Chondrocyte (in vitro differentiated cells): Measurements from ENCODE around the gene EDRF1. TPM values are rescaled to one million over a fixed set of nuclear protein-coding genes. Genes with fewer than 3 reads are reported as not detected.
A peak's percentile ranks its signal among the peaks of the same experiment; 100 is the strongest.

ENCODE experiments used
- DNase-seq: peaks from one replicate; pipeline ENCODE4 v3.0.0; 2021; ENCODE audit warnings: mixed read lengths, low spot score
- H3K27ac Mint-ChIP-seq: one replicate; pipeline ENCODE4 v1.8.0; 2021; ENCODE audit warnings: mild to moderate bottlenecking, moderate library complexity, mixed read lengths; ENCODE audit not compliant: unreplicated experiment
- H3K27me3 Mint-ChIP-seq: 2 replicates; pipeline ENCODE4 v1.8.0; 2021; ENCODE audit warnings: low read depth, mixed read lengths
- H3K36me3 Mint-ChIP-seq: 2 replicates; pipeline ENCODE4 v1.8.0; 2021; ENCODE audit warnings: low read depth, mixed read lengths
- H3K4me1 Mint-ChIP-seq: 2 replicates; pipeline ENCODE4 v1.8.0; 2021; ENCODE audit warnings: low read depth, mild to moderate bottlenecking, mixed read lengths
- H3K4me3 Mint-ChIP-seq: one replicate; pipeline ENCODE4 v1.8.0; 2021; ENCODE audit warnings: mild to moderate bottlenecking, moderate library complexity, mixed read lengths; ENCODE audit not compliant: unreplicated experiment
- H3K9me3 Mint-ChIP-seq: 2 replicates; pipeline ENCODE4 v1.8.0; 2021; ENCODE audit warnings: low read depth, mixed read lengths
- total RNA-seq: library from RNA; stranded (reverse); gene quantifications from 3 replicates; pipeline ENCODE4 v1.2.1, GENCODE V29; 2021
- TF ChIP-seq, protein P1 (sequence below): fragments of 200-600 bp; sonication (generic); IDR thresholded peaks from 2 replicates; pipeline ENCODE4 v1.5.0; 2021; ENCODE audit warnings: antibody characterized with exemption, mild to moderate bottlenecking, moderate library complexity

EDRF1 gene
- total RNA-seq, 1 donor from 2014 or later = 14.8 TPM

DNA sequence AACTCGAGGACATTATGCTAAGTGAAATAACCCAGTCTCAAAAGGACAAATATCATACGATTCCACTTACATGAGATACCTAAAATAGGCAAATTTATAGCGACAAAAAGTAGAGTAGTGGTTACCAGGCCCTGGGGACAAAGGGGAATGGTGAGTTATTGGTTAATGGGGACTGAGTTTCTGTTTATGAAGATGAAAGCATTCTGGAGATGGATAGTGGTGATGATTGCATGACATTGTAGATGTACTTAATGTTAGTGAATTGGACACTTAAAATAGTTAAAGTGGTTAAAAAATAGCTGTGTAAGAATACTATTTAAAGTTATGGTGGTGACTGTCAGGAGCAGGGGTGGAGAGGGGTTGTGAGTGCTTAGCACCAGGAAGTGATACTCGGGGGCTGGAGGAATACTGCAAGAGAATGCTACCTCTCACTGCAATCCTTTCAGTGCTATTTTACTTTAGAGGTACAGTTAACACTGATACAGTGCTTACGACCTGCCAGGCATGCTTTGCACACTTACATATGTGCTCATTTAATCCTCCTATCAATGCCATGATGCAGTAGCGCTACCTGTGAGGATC, 19.9 kb upstream of the EDRF1 start:
- no peaks in the 10 kb centered on the region for H3K27me3 Mint-ChIP-seq
- no peak for DNase-seq
- no peaks in the 10 kb centered on the region for H3K36me3 Mint-ChIP-seq
- peaks cover 10% of the 10 kb centered on the region for H3K4me1 Mint-ChIP-seq
- no peak overlapping the region for H3K27ac Mint-ChIP-seq
- peaks cover 3% of the 10 kb centered on the region for H3K9me3 Mint-ChIP-seq
- no peak overlapping the region for H3K4me3 Mint-ChIP-seq
- TF ChIP-seq, protein P1, sequence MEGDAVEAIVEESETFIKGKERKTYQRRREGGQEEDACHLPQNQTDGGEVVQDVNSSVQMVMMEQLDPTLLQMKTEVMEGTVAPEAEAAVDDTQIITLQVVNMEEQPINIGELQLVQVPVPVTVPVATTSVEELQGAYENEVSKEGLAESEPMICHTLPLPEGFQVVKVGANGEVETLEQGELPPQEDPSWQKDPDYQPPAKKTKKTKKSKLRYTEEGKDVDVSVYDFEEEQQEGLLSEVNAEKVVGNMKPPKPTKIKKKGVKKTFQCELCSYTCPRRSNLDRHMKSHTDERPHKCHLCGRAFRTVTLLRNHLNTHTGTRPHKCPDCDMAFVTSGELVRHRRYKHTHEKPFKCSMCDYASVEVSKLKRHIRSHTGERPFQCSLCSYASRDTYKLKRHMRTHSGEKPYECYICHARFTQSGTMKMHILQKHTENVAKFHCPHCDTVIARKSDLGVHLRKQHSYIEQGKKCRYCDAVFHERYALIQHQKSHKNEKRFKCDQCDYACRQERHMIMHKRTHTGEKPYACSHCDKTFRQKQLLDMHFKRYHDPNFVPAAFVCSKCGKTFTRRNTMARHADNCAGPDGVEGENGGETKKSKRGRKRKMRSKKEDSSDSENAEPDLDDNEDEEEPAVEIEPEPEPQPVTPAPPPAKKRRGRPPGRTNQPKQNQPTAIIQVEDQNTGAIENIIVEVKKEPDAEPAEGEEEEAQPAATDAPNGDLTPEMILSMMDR = no peak

GRCh38 chr10:125700355-125700911, 19.1 kb upstream of the EDRF1 start:
- H3K9me3 Mint-ChIP-seq = peaks cover 3% of the 10 kb centered on the region
- no peak overlapping the region for H3K4me3 Mint-ChIP-seq
- H3K4me1 Mint-ChIP-seq = peaks cover 3% of the 10 kb centered on the region
- peak overlapping the region; percentile 32 for H3K27ac Mint-ChIP-seq
- H3K36me3 Mint-ChIP-seq = no peaks in the 10 kb centered on the region
- H3K27me3 Mint-ChIP-seq = no peaks in the 10 kb centered on the region
- no peak for DNase-seq
- TF ChIP-seq, protein P1 = peak; percentile 83

DNA sequence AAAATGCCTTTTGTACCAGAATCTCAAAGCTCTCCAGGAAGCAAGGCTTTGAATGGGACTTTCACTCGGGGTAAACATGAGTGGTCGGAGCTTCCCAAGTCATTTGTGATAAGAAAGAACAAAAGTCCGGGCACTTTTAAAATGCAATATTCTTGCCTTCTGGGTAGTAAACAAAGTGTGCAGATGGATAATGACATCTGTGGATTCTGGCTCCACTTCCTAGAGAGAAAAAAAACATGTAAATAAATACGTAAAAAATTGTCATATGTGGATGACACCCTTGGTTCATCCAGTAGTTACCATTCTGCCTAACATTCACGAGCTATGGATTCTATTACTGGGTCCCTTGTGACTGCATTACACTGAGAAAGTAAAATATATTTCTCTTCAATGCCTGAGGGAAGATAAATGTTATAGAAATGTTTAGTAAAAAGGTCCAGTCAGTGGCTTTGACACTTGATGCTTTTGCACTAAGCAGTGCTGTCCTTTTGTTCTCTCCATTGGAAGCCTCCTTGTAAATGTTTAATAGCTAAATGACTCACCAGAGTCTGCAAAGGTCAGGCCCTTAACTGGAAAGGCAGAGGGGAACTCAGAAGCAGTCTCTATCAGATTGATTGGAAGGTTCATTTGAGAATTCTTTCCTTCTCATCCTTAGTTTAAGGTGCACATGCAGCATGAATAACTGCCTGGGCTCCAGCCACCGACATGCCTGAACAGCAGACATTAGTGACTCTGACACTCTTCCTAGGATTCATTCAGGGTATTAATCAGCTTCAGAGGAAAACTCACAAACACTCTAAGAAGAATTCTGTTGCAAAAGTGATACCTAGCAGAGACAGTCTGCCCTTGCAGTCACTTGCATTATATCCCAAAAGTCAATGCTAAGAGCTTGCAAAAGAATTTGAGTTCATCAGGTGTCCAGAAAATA, 11.7 kb upstream of the EDRF1 start:
- DNase-seq = no peak
- TF ChIP-seq, protein P1 = no peak
- Mint-ChIP-seq H3K36me3 (no peaks in the 10 kb centered on the region), H3K4me1 (peaks cover 8% of the 10 kb centered on the region), H3K27me3 (no peaks in the 10 kb centered on the region), H3K4me3 (no peak overlapping the region), H3K9me3 (peaks cover 1% of the 10 kb centered on the region), H3K27ac (no peak overlapping the region)

- DNase-seq = no peak
- H3K27ac Mint-ChIP-seq = no peak overlapping the region
- no peaks in the 10 kb centered on the region for H3K9me3 Mint-ChIP-seq
- no peaks in the 10 kb centered on the region for H3K36me3 Mint-ChIP-seq
- no peak overlapping the region for H3K4me3 Mint-ChIP-seq
- H3K4me1 Mint-ChIP-seq = peaks cover 8% of the 10 kb centered on the region
- TF ChIP-seq, protein P1 = no peak
- no peaks in the 10 kb centered on the region for H3K27me3 Mint-ChIP-seq
Measured at GRCh38 chr10:125708971-125709503, 10.5 kb upstream of the EDRF1 start.
